Measurements from ENCODE around the gene RNFT2. TPM values are rescaled to one million over a fixed set of nuclear protein-coding genes. Genes with fewer than 3 reads are reported as not detected.

The RNFT2 gene
- total RNA-seq, 1 donor from 2014 or later: 0.48 TPM

Other genes with a start within 250 kb of the RNFT2 start
- gene MAP1LC3B2, start 178.9 kb upstream of the RNFT2 start, total RNA-seq (ENCODE audit: insufficient read depth, low replicate concordance): 7.7 TPM
- 10.6 TPM for gene SPRING1, start 246 bp upstream of the RNFT2 start, total RNA-seq (ENCODE audit: insufficient read depth, low replicate concordance)
- 0.96 TPM for gene HRK, start 143.1 kb downstream of the RNFT2 start, total RNA-seq (ENCODE audit: insufficient read depth, low replicate concordance)
- gene FBXW8, start 172.6 kb downstream of the RNFT2 start, total RNA-seq (ENCODE audit: insufficient read depth, low replicate concordance): 24.8 TPM

All from umbilical cord (tissue), 1 donor.